HepG2 (cell line): ENCODE data around the gene MIA. TPM values are rescaled to one million over a fixed set of nuclear protein-coding genes. Genes with fewer than 3 reads are reported as not detected.
A peak's percentile ranks its signal among the peaks of the same experiment; 100 is the strongest.

Experiments used
- HMG20B ChIP-seq: conservative IDR thresholded peaks from 2 replicates; pipeline ENCODE4 v1.6.1; 2016; ENCODE audit warnings: missing genetic modification reagents, missing compliant biosample characterization
- HOXA3 ChIP-seq: sonication (generic); formaldehyde crosslinking; IDR thresholded peaks from 2 replicates; pipeline ENCODE4 v1.5.0; 2020; ENCODE audit warnings: missing genetic modification reagents
- NONO ChIP-seq, 2 experiments: fragments of 450-650 bp in 1 of 2; sonication (generic) in 1 of 2; formaldehyde crosslinking in 1 of 2; IDR thresholded peaks in 1 of 2; conservative IDR thresholded peaks in 1 of 2; 2 replicates each; pipeline versions ENCODE4 v1.6.1 to v1.8.0; 2017 to 2022; ENCODE audit warnings: mild to moderate bottlenecking in 1 of 2, missing genetic modification reagents in 1 of 2, moderate library complexity in 1 of 2
- NR1H2 ChIP-seq: sonication (generic); formaldehyde crosslinking; IDR thresholded peaks from 2 replicates; pipeline ENCODE4 v1.8.1; 2022; ENCODE audit warnings: low read depth, missing genetic modification reagents, borderline replicate concordance
- TARDBP ChIP-seq: sonication (generic); formaldehyde crosslinking; IDR thresholded peaks from 2 replicates; pipeline ENCODE4 v1.8.0; 2022; ENCODE audit warnings: mild to moderate bottlenecking, missing genetic modification reagents
- XRCC5 ChIP-seq: fragments of 200-400 bp; formaldehyde crosslinking; optimal IDR thresholded peaks from 2 replicates; pipeline ENCODE3; 2017; ENCODE audit warnings: mild to moderate bottlenecking, low read length
- ZNF549 ChIP-seq: sonication (generic); formaldehyde crosslinking; IDR thresholded peaks from 2 replicates; pipeline ENCODE4 v1.5.0; 2020; ENCODE audit warnings: missing genetic modification reagents
- ZNF552 ChIP-seq: sonication (generic); formaldehyde crosslinking; IDR thresholded peaks from 2 replicates; pipeline ENCODE4 v1.9.0; 2022; ENCODE audit warnings: missing genetic modification reagents, mild to moderate bottlenecking, borderline replicate concordance
- polyA plus RNA-seq, 8 experiments: library from polyadenylated mRNA; depleted of rRNA in 3 of 8; stranded (reverse) in 7 of 8; unstranded in 1 of 8; fragments of >200 nt; fragmentation: Illumina TruSeq in 4 of 8; extraction: Trizol in 4 of 8; gene quantifications; 2 replicates each; pipeline versions ENCODE4 v1.2.1 to v1.2.3, GENCODE V29; 2011 to 2016; ENCODE audit warnings: low read depth in 4 of 8, missing spikeins in 1 of 8, mixed read lengths in 1 of 8; ENCODE audit not compliant: insufficient read depth in 1 of 8
- total RNA-seq, 5 experiments: library from RNA; depleted of rRNA; stranded (reverse); fragments of >200 nt; fragmentation: Illumina TruSeq; extraction: Trizol; gene quantifications; 2 replicates each; pipeline ENCODE4 v1.2.3, GENCODE V29; 2016; ENCODE audit warnings: low read depth in 1 of 5
- TF ChIP-seq, protein P1 (sequence below): sonication (generic); formaldehyde crosslinking; IDR thresholded peaks from 2 replicates; pipeline ENCODE4 v1.4.0; 2020; ENCODE audit warnings: mild to moderate bottlenecking, missing genetic modification reagents
- TF ChIP-seq, protein P2 (sequence below): sonication (generic); formaldehyde crosslinking; IDR thresholded peaks from 2 replicates; pipeline ENCODE4 v1.5.0; 2020; ENCODE audit warnings: missing genetic modification reagents, mild to moderate bottlenecking, borderline replicate concordance
- TF ChIP-seq, protein P3 (sequence below): sonication (generic); formaldehyde crosslinking; IDR thresholded peaks from 2 replicates; pipeline ENCODE4 v1.5.0; 2020; ENCODE audit warnings: mild to moderate bottlenecking, missing genetic modification reagents, moderate library complexity

The MIA gene
- total and polyA plus RNA-seq, 2 of the 13 experiments (the other 11 are each of a cell fraction or from before 2014, with no cell fraction given) = 0.61 TPM; not detected in 1

DNA sequence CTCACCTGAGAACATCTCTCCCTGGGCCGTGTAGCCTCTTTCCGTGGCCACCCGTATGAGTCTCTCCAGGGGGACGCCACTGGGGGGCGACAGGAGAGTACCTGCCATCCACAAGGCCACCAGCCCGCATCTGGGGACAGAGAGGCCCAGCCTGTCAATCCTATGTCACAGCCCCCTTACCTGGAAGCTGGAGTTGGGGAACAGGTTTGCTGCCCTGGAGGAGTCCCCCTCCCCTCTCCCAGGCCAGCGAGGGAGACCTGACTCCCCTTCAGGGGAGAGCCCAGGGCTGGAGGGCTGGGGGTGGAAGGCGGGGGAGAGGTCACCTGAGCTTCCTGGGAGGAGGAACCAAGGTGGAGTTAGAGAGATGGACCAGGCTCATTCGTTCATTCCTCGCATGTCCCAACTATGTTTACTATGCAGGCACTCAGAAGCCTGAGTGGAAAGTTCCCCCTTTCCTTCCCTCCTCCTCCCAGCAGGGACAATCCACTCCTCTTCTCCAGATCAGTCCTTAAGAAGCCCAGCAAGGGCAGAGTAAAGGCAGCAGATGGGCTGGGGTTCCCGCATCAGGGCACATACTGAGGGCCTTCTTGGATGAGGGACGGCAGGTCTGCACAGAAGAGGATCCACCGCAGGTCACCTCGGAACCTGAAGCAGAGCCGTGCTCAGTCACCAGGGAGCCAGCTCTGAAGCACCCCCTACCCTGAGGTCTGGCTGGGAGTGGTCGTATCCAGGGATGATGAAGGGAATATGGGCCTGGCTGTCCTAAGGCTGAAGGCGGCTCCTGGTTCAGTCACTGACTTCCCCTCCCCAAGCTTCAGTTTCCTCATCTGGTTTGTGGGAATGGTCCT is 30.5 kb upstream of the MIA start (continued):
- TF ChIP-seq, protein P1, sequence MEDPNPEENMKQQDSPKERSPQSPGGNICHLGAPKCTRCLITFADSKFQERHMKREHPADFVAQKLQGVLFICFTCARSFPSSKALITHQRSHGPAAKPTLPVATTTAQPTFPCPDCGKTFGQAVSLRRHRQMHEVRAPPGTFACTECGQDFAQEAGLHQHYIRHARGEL = no peak
- TF ChIP-seq HMG20B (CRISPR knock-in tag) = no peak
- no peak for TF ChIP-seq ZNF549
- TF ChIP-seq, protein P2, sequence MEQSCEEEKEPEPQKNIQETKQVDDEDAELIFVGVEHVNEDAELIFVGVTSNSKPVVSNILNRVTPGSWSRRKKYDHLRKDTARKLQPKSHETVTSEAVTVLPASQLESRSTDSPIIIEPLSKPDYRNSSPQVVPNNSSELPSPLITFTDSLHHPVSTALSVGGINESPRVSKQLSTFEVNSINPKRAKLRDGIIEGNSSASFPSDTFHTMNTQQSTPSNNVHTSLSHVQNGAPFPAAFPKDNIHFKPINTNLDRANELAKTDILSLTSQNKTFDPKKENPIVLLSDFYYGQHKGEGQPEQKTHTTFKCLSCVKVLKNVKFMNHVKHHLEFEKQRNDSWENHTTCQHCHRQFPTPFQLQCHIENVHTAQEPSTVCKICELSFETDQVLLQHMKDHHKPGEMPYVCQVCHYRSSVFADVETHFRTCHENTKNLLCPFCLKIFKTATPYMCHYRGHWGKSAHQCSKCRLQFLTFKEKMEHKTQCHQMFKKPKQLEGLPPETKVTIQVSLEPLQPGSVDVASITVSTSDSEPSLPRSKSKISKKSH (CRISPR knock-in tag) = no peak
- no peak for TF ChIP-seq ZNF552 (CRISPR knock-in tag)
- TF ChIP-seq, protein P3, sequence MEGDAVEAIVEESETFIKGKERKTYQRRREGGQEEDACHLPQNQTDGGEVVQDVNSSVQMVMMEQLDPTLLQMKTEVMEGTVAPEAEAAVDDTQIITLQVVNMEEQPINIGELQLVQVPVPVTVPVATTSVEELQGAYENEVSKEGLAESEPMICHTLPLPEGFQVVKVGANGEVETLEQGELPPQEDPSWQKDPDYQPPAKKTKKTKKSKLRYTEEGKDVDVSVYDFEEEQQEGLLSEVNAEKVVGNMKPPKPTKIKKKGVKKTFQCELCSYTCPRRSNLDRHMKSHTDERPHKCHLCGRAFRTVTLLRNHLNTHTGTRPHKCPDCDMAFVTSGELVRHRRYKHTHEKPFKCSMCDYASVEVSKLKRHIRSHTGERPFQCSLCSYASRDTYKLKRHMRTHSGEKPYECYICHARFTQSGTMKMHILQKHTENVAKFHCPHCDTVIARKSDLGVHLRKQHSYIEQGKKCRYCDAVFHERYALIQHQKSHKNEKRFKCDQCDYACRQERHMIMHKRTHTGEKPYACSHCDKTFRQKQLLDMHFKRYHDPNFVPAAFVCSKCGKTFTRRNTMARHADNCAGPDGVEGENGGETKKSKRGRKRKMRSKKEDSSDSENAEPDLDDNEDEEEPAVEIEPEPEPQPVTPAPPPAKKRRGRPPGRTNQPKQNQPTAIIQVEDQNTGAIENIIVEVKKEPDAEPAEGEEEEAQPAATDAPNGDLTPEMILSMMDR = peak; percentile 62
- peak; percentile 22 for TF ChIP-seq XRCC5
- TF ChIP-seq NONO (IDR thresholded peaks at IDR 0.05) = no peak
- 0 out of 2 replicates have a peak, but pooled peaks have one; percentile 23 for TF ChIP-seq NONO (CRISPR knock-in tag; conservative IDR thresholded peaks at IDR 0.05)
- TF ChIP-seq HOXA3 (CRISPR knock-in tag) = 0 out of 2 replicates have a peak, but pooled peaks have one; percentile 7
- TF ChIP-seq NR1H2 (CRISPR knock-in tag) = no peak
- no peak for TF ChIP-seq TARDBP (CRISPR knock-in tag)
